MCF 10A (cell line): ENCODE results near the gene PRPF38A. TPM values are rescaled to one million over a fixed set of nuclear protein-coding genes. Genes with fewer than 3 reads are reported as not detected.

Experiments used
- BruUV-seq: library from RNA; stranded (reverse); fragments of 400-500 nt; replicated peaks from 2 replicates; lab custom pipeline; 2021; lab: Mats Ljungman, UMichigan
- CTCF ChIA-PET: fragments of 300-600 bp; sonication (Branson Sonifier 250); formaldehyde crosslinking; extraction: SDS; loops from one replicate; lab custom pipeline; 2021; ENCODE audit warnings: antibody characterized with exemption, inconsistent platforms; lab: Yijun Ruan, JAX
- POLR2A ChIA-PET: fragments of 300-600, 350-650 bp; sonication (Branson Sonifier 250); formaldehyde crosslinking; extraction: SDS; loops from one replicate; lab custom pipeline; 2020; ENCODE audit warnings: antibody characterized with exemption, inconsistent platforms; lab: Yijun Ruan, JAX
- DNase-seq: peaks from one replicate; pipeline ENCODE4 v3.0.0-alpha.2; 2018; ENCODE audit not compliant: unreplicated experiment
- H3K27ac Mint-ChIP-seq: one replicate; pipeline ENCODE4 v1.8.0; 2022; ENCODE audit warnings: mild to moderate bottlenecking, low read depth, mixed read lengths; ENCODE audit not compliant: unreplicated experiment
- H3K27me3 Mint-ChIP-seq: one replicate; pipeline ENCODE4 v1.8.0; 2022; ENCODE audit warnings: mixed read lengths; ENCODE audit not compliant: insufficient read depth, unreplicated experiment
- H3K36me3 Mint-ChIP-seq: one replicate; pipeline ENCODE4 v1.8.0; 2022; ENCODE audit warnings: mild to moderate bottlenecking, moderate library complexity, mixed read lengths; ENCODE audit not compliant: insufficient read depth, unreplicated experiment
- H3K4me1 Mint-ChIP-seq: one replicate; pipeline ENCODE4 v1.8.0; 2022; ENCODE audit warnings: mixed read lengths; ENCODE audit not compliant: insufficient read depth, unreplicated experiment
- H3K4me3 Mint-ChIP-seq: one replicate; pipeline ENCODE4 v1.8.0; 2022; ENCODE audit warnings: mild to moderate bottlenecking, moderate library complexity, mixed read lengths; ENCODE audit not compliant: unreplicated experiment
- H3K9me3 Mint-ChIP-seq: one replicate; pipeline ENCODE4 v1.8.0; 2022; ENCODE audit warnings: mixed read lengths; ENCODE audit not compliant: unreplicated experiment
- CTCF ChIP-seq: fragments of 200-600 bp; IDR thresholded peaks from one replicate; pipeline ENCODE4 v1.8.0; 2022; ENCODE audit warnings: antibody characterized with exemption, mild to moderate bottlenecking; ENCODE audit not compliant: unreplicated experiment
- intact Hi-C: fragments of 100-400 bp; cut with micrococcal nuclease; formaldehyde crosslinking; loops from 2 replicates; pipeline ENCODE4 v1.14.1; 2022
- total RNA-seq: library from RNA; stranded (reverse); gene quantifications from 2 replicates; pipeline ENCODE4 v1.2.3, GENCODE V29; 2022

The PRPF38A gene
- total RNA-seq, 1 experiment from 2014 or later = 63.8 TPM

GRCh38 chr1:52423771-52424170, 19.4 kb downstream of the PRPF38A start:
- no peaks in the 10 kb centered on the region for H3K27me3 Mint-ChIP-seq
- intact Hi-C loops = no loop called here
- ChIA-PET CTCF (interaction anchor here (0.7 kb wide), 1 partner anchor 18 kb away, joined by 3 read pairs; no protein-coding TSS in a partner anchor), POLR2A (interaction anchor here (0.7 to 1.9 kb wide), 3 partner anchors 19 to 46 kb away, joined by 3 to 13 read pairs (median 5); partner anchors contain the start of genes ORC1 and PRPF38A)
- no peak overlapping the region for H3K4me3 Mint-ChIP-seq
- no TSS peak for BruUV-seq
- H3K27ac Mint-ChIP-seq = no peak overlapping the region
- DNase-seq = no peak
- TF ChIP-seq CTCF = no peak
- peaks cover 85% of the 10 kb centered on the region for H3K36me3 Mint-ChIP-seq
- no peaks in the 10 kb centered on the region for H3K9me3 Mint-ChIP-seq
- peaks cover 5% of the 10 kb centered on the region for H3K4me1 Mint-ChIP-seq

DNA sequence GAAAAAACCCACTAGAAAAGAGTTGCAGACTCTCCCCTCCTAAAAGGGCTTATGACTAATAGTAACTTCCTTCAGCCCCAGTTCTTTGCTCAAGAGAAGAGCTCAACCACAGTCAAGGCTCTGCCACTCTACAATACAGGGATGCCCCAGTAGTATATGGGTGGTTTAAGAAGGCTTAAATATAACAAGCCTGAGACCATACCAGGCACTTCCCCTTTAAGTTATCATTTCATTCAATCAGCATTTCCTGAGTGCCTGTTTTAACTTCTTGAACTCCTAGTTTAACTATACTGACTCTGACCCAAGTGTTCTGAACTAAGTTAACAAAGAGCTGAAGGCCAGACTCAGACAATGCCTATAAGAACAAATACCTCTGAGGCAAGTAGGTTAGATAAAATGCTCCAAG, 19.8 kb downstream of the PRPF38A start:
- Mint-ChIP-seq H3K4me3 (no peak overlapping the region), H3K4me1 (peaks cover 5% of the 10 kb centered on the region), H3K36me3 (peaks cover 85% of the 10 kb centered on the region), H3K27me3 (no peaks in the 10 kb centered on the region), H3K9me3 (no peaks in the 10 kb centered on the region), H3K27ac (peak overlapping the region; percentile 13)
- no peak for DNase-seq
- intact Hi-C loops = no loop called here
- ChIA-PET POLR2A (interaction anchor here (1.9 kb wide), 2 partner anchors 19 to 21 kb away, joined by 5 to 13 read pairs; partner anchors contain the start of genes ORC1 and PRPF38A), CTCF (interaction anchor here (0.6 to 0.7 kb wide), 2 partner anchors 19 to 92 kb away, joined by 3 to 4 read pairs; no protein-coding TSS in a partner anchor)
- no TSS peak for BruUV-seq
- TF ChIP-seq CTCF = no peak

DNA sequence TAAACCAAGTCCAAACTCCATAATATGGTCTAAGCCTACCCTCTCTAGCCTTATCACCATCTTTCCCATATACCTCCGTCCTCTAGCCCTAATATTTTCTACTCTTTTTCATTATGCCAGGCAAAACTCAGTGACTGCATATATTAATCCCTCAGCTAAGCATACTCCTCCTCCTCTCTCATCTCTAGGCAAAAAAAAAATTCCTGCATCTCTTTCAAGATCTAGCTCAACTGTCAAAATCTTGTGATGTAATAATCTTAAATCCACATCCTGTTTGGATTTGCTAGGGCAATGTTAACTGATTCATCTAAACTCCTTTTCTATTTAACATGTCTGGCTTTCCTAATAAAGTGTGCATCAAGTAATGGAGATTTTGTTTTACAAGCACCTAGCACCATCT, 20.4 kb downstream of the PRPF38A start:
- no TSS peak for BruUV-seq
- H3K36me3 Mint-ChIP-seq = peaks cover 85% of the 10 kb centered on the region
- no peaks in the 10 kb centered on the region for H3K27me3 Mint-ChIP-seq
- intact Hi-C loops = no loop called here
- no peaks in the 10 kb centered on the region for H3K9me3 Mint-ChIP-seq
- H3K4me1 Mint-ChIP-seq = peaks cover 5% of the 10 kb centered on the region
- peak overlapping the region; percentile 13 for H3K27ac Mint-ChIP-seq
- CTCF ChIA-PET = interaction anchor here (0.6 to 0.7 kb wide), 2 partner anchors 93 to 855 kb away, joined by 4 read pairs; no protein-coding TSS in a partner anchor
- POLR2A ChIA-PET = interaction anchor here (1.9 kb wide), 2 partner anchors 20 kb away, joined by 5 to 13 read pairs; partner anchors contain the start of genes ORC1 and PRPF38A
- TF ChIP-seq CTCF = no peak
- H3K4me3 Mint-ChIP-seq = no peak overlapping the region
- no peak for DNase-seq

- TF ChIP-seq CTCF = no peak
- H3K9me3 Mint-ChIP-seq = no peaks in the 10 kb centered on the region
- no peak for DNase-seq
- H3K4me1 Mint-ChIP-seq = peaks cover 5% of the 10 kb centered on the region
- intact Hi-C loops = no loop called here
- ChIA-PET CTCF (interaction anchor here (1.1 to 1.3 kb wide), 2 partner anchors 13 to 261 kb away, joined by 3 read pairs; no protein-coding TSS in a partner anchor), POLR2A (interaction anchor here (1.3 to 1.8 kb wide), 3 partner anchors 8 to 22 kb away, joined by 3 to 8 read pairs (median 3); partner anchors contain the start of genes ORC1 and PRPF38A)
- H3K27ac Mint-ChIP-seq = no peak overlapping the region
- no peak overlapping the region for H3K4me3 Mint-ChIP-seq
- no peaks in the 10 kb centered on the region for H3K27me3 Mint-ChIP-seq
- H3K36me3 Mint-ChIP-seq = peaks cover 94% of the 10 kb centered on the region
- BruUV-seq = no TSS peak
Observed at GRCh38 chr1:52426371-52426770, 22.0 kb downstream of the PRPF38A start.
